SK-N-SH treated with all-trans-retinoic acid at 6 μM for 48 hours (cell line): Measurements from ENCODE around the gene PLSCR4.

Source experiments
- ATAC-seq: fragments of 200-7000 bp; cut with Tn5 transposase; 3 replicates; pipeline ENCODE4 v1.9.1; 2020; ENCODE audit warnings: mild to moderate bottlenecking, moderate library complexity
- ARNTL ChIP-seq: fragments of 450-650 bp; formaldehyde crosslinking; IDR thresholded peaks from 2 replicates; pipeline ENCODE4 v1.5.0; 2020; ENCODE audit warnings: low read depth, mild to moderate bottlenecking, moderate library complexity, borderline replicate concordance
- BACH2 ChIP-seq: fragments of 250-450 bp; sonication (Bioruptor Pico); IDR thresholded peaks from 2 replicates; pipeline ENCODE4 v1.9.0; 2021; ENCODE audit warnings: mild to moderate bottlenecking, borderline replicate concordance
- CREB5 ChIP-seq: fragments of 250-450 bp; sonication (Bioruptor Pico); IDR thresholded peaks from 2 replicates; pipeline ENCODE4 v1.5.1; 2020; ENCODE audit warnings: low read depth, mild to moderate bottlenecking, moderate library complexity
- CSDC2 ChIP-seq: fragments of 250-450 bp; sonication (Bioruptor Pico); IDR thresholded peaks from 2 replicates; pipeline ENCODE4 v1.5.0; 2020; ENCODE audit warnings: mild to moderate bottlenecking, moderate library complexity
- ESRRG ChIP-seq: fragments of 250-450 bp; sonication (Bioruptor Pico); IDR thresholded peaks from 2 replicates; pipeline ENCODE4 v1.6.1; 2021; ENCODE audit warnings: mild to moderate bottlenecking
- GLIS3 ChIP-seq: fragments of 250-450 bp; sonication (Bioruptor Pico); IDR thresholded peaks from 2 replicates; pipeline ENCODE4 v1.5.0; 2020; ENCODE audit warnings: mild to moderate bottlenecking, moderate library complexity
- ISL1 ChIP-seq: fragments of 250-450 bp; sonication (Bioruptor Pico); IDR thresholded peaks from 2 replicates; pipeline ENCODE4 v2.1.2; 2022; ENCODE audit warnings: mild to moderate bottlenecking, moderate library complexity
- OSR1 ChIP-seq: fragments of 250-450 bp; sonication (Bioruptor Pico); IDR thresholded peaks from 2 replicates; pipeline ENCODE4 v1.8.0; 2022; ENCODE audit warnings: moderate library complexity, mild to moderate bottlenecking, inconsistent platforms
- PATZ1 ChIP-seq: fragments of 250-450 bp; sonication (Bioruptor Pico); IDR thresholded peaks from 2 replicates; pipeline ENCODE4 v1.8.0; 2020; ENCODE audit warnings: mild to moderate bottlenecking, moderate library complexity, borderline replicate concordance
- POU6F1 ChIP-seq: fragments of 250-450 bp; sonication (Bioruptor Pico); IDR thresholded peaks from 2 replicates; pipeline ENCODE4 v1.8.0; 2021; ENCODE audit warnings: low read depth, mild to moderate bottlenecking, moderate library complexity, borderline replicate concordance
- PPARA ChIP-seq: fragments of 250-450 bp; sonication (Bioruptor Pico); IDR thresholded peaks from 2 replicates; pipeline ENCODE4 v1.5.0; 2020; ENCODE audit warnings: mild to moderate bottlenecking, borderline replicate concordance
- RARB ChIP-seq: fragments of 250-450 bp; sonication (Bioruptor Pico); IDR thresholded peaks from 2 replicates; pipeline ENCODE4 v1.8.0; 2021; ENCODE audit warnings: mild to moderate bottlenecking, moderate library complexity
- SNAI2 ChIP-seq: fragments of 250-450 bp; sonication (Bioruptor Pico); IDR thresholded peaks from 2 replicates; pipeline ENCODE4 v1.5.0; 2020; ENCODE audit warnings: mild to moderate bottlenecking, moderate library complexity
- TCF4 ChIP-seq: fragments of 250-450 bp; sonication (Bioruptor Pico); IDR thresholded peaks from 2 replicates; pipeline ENCODE4 v1.8.0; 2021; ENCODE audit warnings: mild to moderate bottlenecking, moderate library complexity, borderline replicate concordance
- TOX ChIP-seq: fragments of 250-450 bp; sonication (Bioruptor Pico); IDR thresholded peaks from 2 replicates; pipeline ENCODE4 v1.8.0; 2021; ENCODE audit warnings: mild to moderate bottlenecking, moderate library complexity, borderline replicate concordance
- ZFP3 ChIP-seq: fragments of 250-450 bp; sonication (Bioruptor Pico); IDR thresholded peaks from 2 replicates; pipeline ENCODE4 v1.5.0; 2020; ENCODE audit warnings: mild to moderate bottlenecking, moderate library complexity
- ZFP30 ChIP-seq: fragments of 450-650 bp; formaldehyde crosslinking; IDR thresholded peaks from 2 replicates; pipeline ENCODE4 v1.5.0; 2022; ENCODE audit warnings: mild to moderate bottlenecking, moderate library complexity
- ZNF565 ChIP-seq: fragments of 450-650 bp; formaldehyde crosslinking; conservative IDR thresholded peaks from 2 replicates; pipeline ENCODE4 v1.5.0; 2020; ENCODE audit warnings: low read depth, mild to moderate bottlenecking, moderate library complexity
- ZNF70 ChIP-seq: fragments of 450-650 bp; formaldehyde crosslinking; IDR thresholded peaks from 2 replicates; pipeline ENCODE4 v1.5.0; 2020; ENCODE audit warnings: mild to moderate bottlenecking, moderate library complexity
- ZNF8 ChIP-seq: fragments of 450-650 bp; formaldehyde crosslinking; IDR thresholded peaks from 2 replicates; pipeline ENCODE4 v1.5.0; 2020; ENCODE audit warnings: mild to moderate bottlenecking, moderate library complexity

Gene PLSCR4

GRCh38 chr3:146221276-146221675 lies 29.6 kb downstream of the PLSCR4 start (continued):
- no peak for TF ChIP-seq POU6F1 (CRISPR knock-in tag)

- ATAC-seq, result no peak
- TF ChIP-seq CREB5 (CRISPR knock-in tag), result no peak
- TF ChIP-seq GLIS3, result no peak
- no peak for TF ChIP-seq PPARA (CRISPR knock-in tag)
- TF ChIP-seq SNAI2 (CRISPR knock-in tag), result no peak
- no peak for TF ChIP-seq CSDC2 (CRISPR knock-in tag)
These were observed 31.7 kb downstream of the PLSCR4 start for GRCh38 chr3:146218880-146219866.

GRCh38 chr3:146217324-146217723 lies 33.6 kb downstream of the PLSCR4 start:
- no peak for ATAC-seq
- TF ChIP-seq ZNF70 (CRISPR knock-in tag) (no peak), SNAI2 (CRISPR knock-in tag) (no peak), ZFP30 (CRISPR knock-in tag) (no peak), PPARA (CRISPR knock-in tag) (no peak), PATZ1 (no peak), POU6F1 (CRISPR knock-in tag) (no peak), TOX (no peak), CREB5 (CRISPR knock-in tag) (no peak), GLIS3 (no peak), ESRRG (no peak), ZFP3 (CRISPR knock-in tag) (no peak), ZNF8 (CRISPR knock-in tag) (no peak), ISL1 (no peak), CSDC2 (CRISPR knock-in tag) (no peak), BACH2 (CRISPR knock-in tag) (no peak), ARNTL (no peak)

GRCh38 chr3:146214493-146214892 lies 36.4 kb downstream of the PLSCR4 start:
- no peak for ATAC-seq
- no peak for TF ChIP-seq GLIS3
- no peak for TF ChIP-seq TCF4 (CRISPR knock-in tag)
- no peak for TF ChIP-seq CSDC2 (CRISPR knock-in tag)
- TF ChIP-seq ZFP30 (CRISPR knock-in tag), result no peak
- no peak for TF ChIP-seq ZFP3 (CRISPR knock-in tag)
- no peak for TF ChIP-seq ZNF565
- TF ChIP-seq CREB5 (CRISPR knock-in tag), result no peak
- no peak for TF ChIP-seq OSR1 (CRISPR knock-in tag)
- TF ChIP-seq RARB (CRISPR knock-in tag), result no peak
- TF ChIP-seq ESRRG, result no peak
- no peak for TF ChIP-seq PPARA (CRISPR knock-in tag)
- TF ChIP-seq SNAI2 (CRISPR knock-in tag), result no peak
- TF ChIP-seq PATZ1, result no peak
- TF ChIP-seq ZNF8 (CRISPR knock-in tag), result no peak
